GM19452 (cell line): ENCODE results near the gene NMNAT1.
"Not testable (repeated sequence)": the region's sequence is repeated elsewhere in the genome, so short reads cannot be mapped to it uniquely, and the experiment has no call there.

Experiments
- ATAC-seq: cut with Tn5 transposase; IDR thresholded peaks from one replicate; pipeline ENCODE4 v1.9.1; 2021; ENCODE audit not compliant: unreplicated experiment

Gene NMNAT1

GRCh38 chr1:10014016-10014415 lies 70.7 kb downstream of the NMNAT1 start:
- no peak for ATAC-seq

- no peak for ATAC-seq
Measured at GRCh38 chr1:10019561-10019960, 76.3 kb downstream of the NMNAT1 start.

- no peak for ATAC-seq
Measured at GRCh38 chr1:10020086-10020485, 76.8 kb downstream of the NMNAT1 start.

- not testable (repeated sequence) for ATAC-seq
Measured at GRCh38 chr1:10020678-10021077, 77.4 kb downstream of the NMNAT1 start.

GRCh38 chr1:10021992-10022391 lies 78.7 kb downstream of the NMNAT1 start:
- ATAC-seq: not testable (repeated sequence)

GRCh38 chr1:10022656-10023055 lies 79.4 kb downstream of the NMNAT1 start:
- ATAC-seq: no peak

- ATAC-seq: no peak
Measured at GRCh38 chr1:10025354-10025753, 82.1 kb downstream of the NMNAT1 start.

GRCh38 chr1:10027027-10027426 lies 83.8 kb downstream of the NMNAT1 start:
- no peak for ATAC-seq

- not testable (repeated sequence) for ATAC-seq
Measured at GRCh38 chr1:10028956-10029500, 85.8 kb downstream of the NMNAT1 start.

GRCh38 chr1:10031461-10031860 lies 88.2 kb downstream of the NMNAT1 start:
- no peak for ATAC-seq

- peak; percentile 96 for ATAC-seq
Measured at GRCh38 chr1:10032590-10033358, 89.5 kb downstream of the NMNAT1 start, which contains the start of gene UBE4B. UBE4B (plus strand) TSS chr1:10032958; CDS start chr1:10033671, 713 bp downstream.

GRCh38 chr1:10033359-10033845 lies 90.1 kb downstream of the NMNAT1 start:
- no peak for ATAC-seq
